ENCODE measurements around the gene ADAMTS17.

Gene ADAMTS17

GRCh38 chr15:100336061-100336460 is 5.7 kb downstream of the ADAMTS17 start:
- DNase-seq (ENCODE audit: low spot score): no peak
- TF ChIP-seq CTCF (IDR thresholded peaks at IDR 0.05; ENCODE audit: borderline replicate concordance, control extremely low read depth, extremely low read depth, insufficient read depth, missing control alignments): no peak
- in situ Hi-C loops (cut with MboI; ENCODE audit: low sequenced_read_pairs, unreplicated experiment): loop anchor here (25.0 kb wide), 1 partner anchor 676 kb away; no protein-coding TSS in a partner anchor

GRCh38 chr15:100335335-100335999 is 6.3 kb downstream of the ADAMTS17 start:
- no peak for DNase-seq (ENCODE audit: low spot score)
- TF ChIP-seq CTCF (IDR thresholded peaks at IDR 0.05; ENCODE audit: borderline replicate concordance, control extremely low read depth, extremely low read depth, insufficient read depth, missing control alignments): no peak
- in situ Hi-C loops (cut with MboI; ENCODE audit: low sequenced_read_pairs, unreplicated experiment): loop anchor here (25.0 kb wide), 1 partner anchor 677 kb away; no protein-coding TSS in a partner anchor

- no peak for TF ChIP-seq CTCF (IDR thresholded peaks at IDR 0.05; ENCODE audit: borderline replicate concordance, control extremely low read depth, extremely low read depth, insufficient read depth, missing control alignments)
- in situ Hi-C loops (cut with MboI; ENCODE audit: low sequenced_read_pairs, unreplicated experiment): loop anchor here (25.0 kb wide), 1 partner anchor 677 kb away; no protein-coding TSS in a partner anchor
- DNase-seq (ENCODE audit: low spot score): no peak
Observed at GRCh38 chr15:100334905-100335304, 6.9 kb downstream of the ADAMTS17 start.

- no peak for TF ChIP-seq CTCF (IDR thresholded peaks at IDR 0.05; ENCODE audit: borderline replicate concordance, control extremely low read depth, extremely low read depth, insufficient read depth, missing control alignments)
- DNase-seq (ENCODE audit: low spot score): no peak
- in situ Hi-C loops (cut with MboI; ENCODE audit: low sequenced_read_pairs, unreplicated experiment): loop anchor here (25.0 kb wide), 1 partner anchor 678 kb away; no protein-coding TSS in a partner anchor
Observed at GRCh38 chr15:100334456-100334855, 7.3 kb downstream of the ADAMTS17 start.

GRCh38 chr15:100334015-100334414 is 7.8 kb downstream of the ADAMTS17 start:
- no peak for TF ChIP-seq CTCF (IDR thresholded peaks at IDR 0.05; ENCODE audit: borderline replicate concordance, control extremely low read depth, extremely low read depth, insufficient read depth, missing control alignments)
- no peak for DNase-seq (ENCODE audit: low spot score)
- in situ Hi-C loops (cut with MboI; ENCODE audit: low sequenced_read_pairs, unreplicated experiment): loop anchor here (25.0 kb wide), 1 partner anchor 678 kb away; no protein-coding TSS in a partner anchor

- no peak for DNase-seq (ENCODE audit: low spot score)
- TF ChIP-seq CTCF (IDR thresholded peaks at IDR 0.05; ENCODE audit: borderline replicate concordance, control extremely low read depth, extremely low read depth, insufficient read depth, missing control alignments): no peak
- in situ Hi-C loops (cut with MboI; ENCODE audit: low sequenced_read_pairs, unreplicated experiment): loop anchor here (25.0 kb wide), 1 partner anchor 679 kb away; no protein-coding TSS in a partner anchor
Observed at GRCh38 chr15:100333236-100333635, 8.5 kb downstream of the ADAMTS17 start.

Data from GM13976 (cell line).